Measurements from ENCODE around the gene VEGFD.

DNA sequence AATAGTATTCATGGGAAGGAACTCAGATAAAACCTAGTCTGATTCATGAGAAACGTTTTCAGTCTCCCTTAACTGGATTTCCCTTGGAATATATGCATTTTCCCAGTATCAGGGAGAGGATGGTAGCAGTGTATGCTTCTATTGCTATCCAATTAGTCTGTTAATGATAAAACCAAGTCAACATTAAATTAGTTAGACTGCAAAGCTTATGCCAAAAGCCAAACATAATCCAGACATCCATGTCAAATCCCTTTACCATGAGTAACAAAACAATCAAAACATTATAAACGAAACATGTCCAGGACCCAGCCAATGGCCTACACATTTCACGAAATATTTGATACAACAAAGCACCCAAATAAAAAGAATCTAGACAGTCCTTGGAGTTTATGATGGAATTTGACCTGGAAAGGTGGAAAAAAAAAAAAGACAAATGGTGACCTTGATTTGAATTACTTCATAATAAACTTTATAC is 34.5 kb upstream of the VEGFD start:
- TF ChIP-seq, protein P1, sequence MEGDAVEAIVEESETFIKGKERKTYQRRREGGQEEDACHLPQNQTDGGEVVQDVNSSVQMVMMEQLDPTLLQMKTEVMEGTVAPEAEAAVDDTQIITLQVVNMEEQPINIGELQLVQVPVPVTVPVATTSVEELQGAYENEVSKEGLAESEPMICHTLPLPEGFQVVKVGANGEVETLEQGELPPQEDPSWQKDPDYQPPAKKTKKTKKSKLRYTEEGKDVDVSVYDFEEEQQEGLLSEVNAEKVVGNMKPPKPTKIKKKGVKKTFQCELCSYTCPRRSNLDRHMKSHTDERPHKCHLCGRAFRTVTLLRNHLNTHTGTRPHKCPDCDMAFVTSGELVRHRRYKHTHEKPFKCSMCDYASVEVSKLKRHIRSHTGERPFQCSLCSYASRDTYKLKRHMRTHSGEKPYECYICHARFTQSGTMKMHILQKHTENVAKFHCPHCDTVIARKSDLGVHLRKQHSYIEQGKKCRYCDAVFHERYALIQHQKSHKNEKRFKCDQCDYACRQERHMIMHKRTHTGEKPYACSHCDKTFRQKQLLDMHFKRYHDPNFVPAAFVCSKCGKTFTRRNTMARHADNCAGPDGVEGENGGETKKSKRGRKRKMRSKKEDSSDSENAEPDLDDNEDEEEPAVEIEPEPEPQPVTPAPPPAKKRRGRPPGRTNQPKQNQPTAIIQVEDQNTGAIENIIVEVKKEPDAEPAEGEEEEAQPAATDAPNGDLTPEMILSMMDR (IDR thresholded peaks at IDR 0.05), result no peak
- TF ChIP-seq EZH2phosphoT487 (IDR thresholded peaks at IDR 0.05) (no peak), EZH2 (IDR thresholded peaks at IDR 0.05) (no peak)

Data from neural progenitor cell (in vitro differentiated cells).